ENCODE results near the gene CALML5. TPM values are rescaled to one million over a fixed set of nuclear protein-coding genes. Genes with fewer than 3 reads are reported as not detected.

CALML5 gene, protein sequence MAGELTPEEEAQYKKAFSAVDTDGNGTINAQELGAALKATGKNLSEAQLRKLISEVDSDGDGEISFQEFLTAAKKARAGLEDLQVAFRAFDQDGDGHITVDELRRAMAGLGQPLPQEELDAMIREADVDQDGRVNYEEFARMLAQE
- total RNA-seq = not detected

DNA sequence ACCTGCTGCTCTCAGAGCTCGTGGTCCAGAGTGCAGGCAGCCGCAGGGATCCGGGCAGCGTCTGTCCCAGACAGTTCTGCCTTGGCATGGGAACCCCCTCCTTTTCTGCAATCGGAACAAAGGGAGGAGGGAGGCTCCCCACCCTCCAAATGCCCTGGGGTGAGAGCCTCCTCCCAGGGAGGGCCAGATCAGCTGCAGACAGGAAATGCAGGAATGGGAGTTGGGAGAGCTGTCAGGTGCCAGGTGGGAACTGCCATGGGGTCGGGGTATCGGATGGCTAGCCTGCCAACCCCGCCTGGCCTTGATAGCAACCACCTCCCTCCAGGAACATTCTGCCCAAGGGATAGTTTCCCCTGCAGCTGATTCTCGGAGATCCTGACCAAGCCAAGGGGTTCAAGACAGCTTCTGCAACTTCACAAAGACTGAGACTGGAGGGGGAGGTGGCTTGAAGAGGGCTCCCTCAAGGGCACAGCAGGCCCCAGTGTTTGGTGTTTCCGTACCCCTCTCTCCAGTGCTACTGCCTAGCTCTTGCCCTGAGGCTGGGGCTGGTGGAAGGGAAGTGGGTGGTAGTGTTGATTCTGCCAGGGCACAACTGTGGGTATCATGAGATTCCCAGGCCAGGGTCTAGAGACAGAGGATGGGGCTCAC, at the start of gene CALML5:
TSS of gene CALML5 (minus strand) at position 78 of the 648 bp plus-strand sequence. CDS start 132 bp downstream, outside the sequence.
- peak; percentile 25 for DNase-seq (ENCODE audit: low spot score)
- intact Hi-C loops (cut with DNase I) = no loop called here

DNA sequence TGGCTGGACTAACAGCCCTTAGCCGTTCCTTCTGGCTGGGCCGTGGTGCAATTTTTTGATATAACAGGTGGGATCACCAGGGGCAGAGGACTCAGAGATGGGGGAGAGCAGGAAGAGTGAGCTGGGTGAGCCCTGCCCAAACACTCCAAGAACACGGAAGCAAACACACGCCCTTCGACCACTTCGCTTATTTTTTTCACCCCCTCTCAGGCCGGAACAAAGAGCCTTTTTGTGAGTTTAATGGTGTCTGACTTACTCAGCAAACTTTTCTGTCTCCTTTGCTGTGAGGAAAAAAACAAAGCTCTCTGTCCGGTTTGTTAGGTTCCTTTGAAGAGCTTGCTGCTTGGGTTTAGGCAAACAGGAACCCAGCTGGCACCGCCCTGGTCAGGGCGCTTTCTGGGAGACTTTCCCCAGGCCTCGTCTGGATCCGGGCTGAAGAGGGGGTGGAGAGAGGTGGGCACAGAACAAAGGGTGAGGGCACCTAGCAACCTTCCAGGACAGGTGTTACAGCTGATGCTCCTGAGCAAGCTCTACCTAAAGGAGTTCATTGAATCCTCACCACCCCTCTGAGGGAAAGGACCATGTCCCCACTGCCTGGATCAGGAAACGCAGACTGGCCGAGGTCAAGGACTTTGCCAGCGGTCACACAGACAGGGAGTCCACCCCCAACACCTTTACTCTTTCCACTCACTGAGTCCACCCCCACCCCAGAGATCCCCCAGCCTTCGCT, 48.7 kb upstream of the CALML5 start:
- peak; percentile 35 for ATAC-seq

More for the DNA sequence above, at the start of gene CALML5:
- ATAC-seq = no peak

DNA sequence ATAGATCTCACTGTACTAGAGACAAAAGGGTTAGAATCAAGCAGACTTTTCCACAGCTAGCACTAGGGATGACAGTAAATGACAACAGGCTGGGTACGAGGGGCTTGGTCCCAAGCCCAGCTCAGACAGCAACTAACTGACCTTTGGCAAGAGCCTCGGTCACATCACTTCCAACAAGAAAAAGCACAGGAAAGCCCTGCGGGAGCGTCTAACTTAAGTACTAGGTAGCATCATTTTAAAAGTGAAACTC, 48.2 kb upstream of the CALML5 start:
- intact Hi-C loops (cut with DNase I) = no loop called here
- DNase-seq (ENCODE audit: low spot score) (peak; percentile 48), ATAC-seq (no peak)

More for the DNA sequence above, 48.7 kb upstream of the CALML5 start:
- intact Hi-C loops (cut with DNase I) = no loop called here
- DNase-seq (ENCODE audit: low spot score) = peak; percentile 61

DNA sequence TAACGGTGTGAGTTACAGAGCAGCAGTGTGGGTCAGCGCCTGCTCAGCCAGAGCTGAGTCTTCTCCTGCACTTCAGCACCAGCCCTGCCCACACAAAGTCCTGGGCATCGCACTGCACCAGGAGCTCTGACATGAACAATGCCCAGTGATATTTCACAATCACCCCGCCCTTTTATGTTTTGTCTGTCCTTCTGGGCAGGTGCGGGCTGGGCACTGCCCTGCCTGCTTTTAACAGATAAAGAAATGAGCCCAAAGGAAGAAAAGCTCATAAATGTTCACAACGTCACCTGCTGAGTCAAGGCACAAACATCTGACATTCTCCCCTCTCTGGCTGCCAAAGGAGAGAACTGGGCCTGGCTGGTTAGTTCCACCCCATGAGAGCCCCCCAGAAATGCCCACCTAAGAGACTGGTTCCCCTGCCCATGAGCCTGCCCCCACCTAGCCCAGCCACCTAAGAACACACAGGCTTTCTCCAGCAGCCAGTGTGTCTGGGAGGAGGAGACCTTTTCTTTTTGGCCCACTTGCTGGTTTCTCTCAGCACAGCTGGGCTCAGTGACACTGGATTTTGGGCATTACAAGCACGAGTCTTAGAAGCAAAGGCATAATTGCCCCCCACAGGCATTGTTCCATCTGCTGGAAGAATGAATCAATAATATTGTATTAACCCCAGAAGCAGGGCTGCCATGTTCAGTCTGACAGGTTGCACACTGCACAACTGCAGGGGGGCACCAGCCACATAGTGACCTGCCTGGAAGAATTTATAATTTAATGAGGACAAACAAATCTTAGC, 47.7 kb upstream of the CALML5 start:
- peak; percentile 52 for DNase-seq (ENCODE audit: low spot score)
- ATAC-seq = no peak
- intact Hi-C loops (cut with DNase I) = no loop called here

DNA sequence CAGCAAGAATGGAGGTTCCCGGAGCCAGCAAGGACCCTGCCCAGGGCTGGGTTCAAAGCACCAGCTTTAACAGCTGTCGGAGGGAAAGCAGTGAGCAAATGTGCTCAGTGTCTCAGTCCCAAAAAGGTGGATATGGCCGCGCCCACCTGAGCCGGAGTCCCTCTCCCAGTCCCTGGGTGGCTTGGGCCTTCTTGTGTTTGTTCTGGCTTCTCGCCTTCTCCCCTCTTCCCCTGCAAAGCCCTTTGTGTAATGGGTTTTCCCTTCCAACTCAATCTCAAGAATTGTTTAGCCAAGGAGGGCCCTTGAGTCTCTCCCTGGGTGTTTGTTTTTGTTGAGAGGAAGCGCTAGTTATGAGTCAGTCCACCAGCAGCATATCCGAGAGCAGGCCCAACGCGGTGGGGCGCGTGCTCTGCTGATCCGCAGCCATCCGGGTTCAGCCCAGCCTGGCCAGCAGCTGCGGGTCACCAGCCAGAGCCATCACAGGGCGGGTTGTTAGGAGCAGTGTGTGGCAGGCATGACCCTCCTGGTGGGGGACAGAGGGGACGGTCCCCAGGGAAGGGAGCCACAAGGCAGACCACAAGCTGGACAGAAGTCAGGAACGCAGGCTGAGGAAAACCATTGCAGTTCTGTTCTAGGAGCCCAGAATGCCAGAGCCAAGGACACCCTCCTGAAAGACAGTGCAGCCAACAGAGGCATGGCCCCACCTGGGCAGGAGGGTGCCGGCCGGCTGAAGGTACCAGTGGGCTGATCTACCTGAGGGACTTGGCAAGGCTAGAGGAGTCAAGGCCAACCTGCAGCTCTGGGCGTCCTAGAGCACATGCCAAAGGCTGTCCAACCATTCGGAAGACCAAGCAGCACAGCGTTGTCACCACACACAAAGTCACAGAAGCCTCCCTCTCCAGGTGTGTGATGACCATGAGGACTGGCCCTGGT, 46.7 kb upstream of the CALML5 start:
- intact Hi-C loops (cut with DNase I) = no loop called here
- DNase-seq (ENCODE audit: low spot score) (peak; percentile 76), ATAC-seq (peak; percentile 87)

DNA sequence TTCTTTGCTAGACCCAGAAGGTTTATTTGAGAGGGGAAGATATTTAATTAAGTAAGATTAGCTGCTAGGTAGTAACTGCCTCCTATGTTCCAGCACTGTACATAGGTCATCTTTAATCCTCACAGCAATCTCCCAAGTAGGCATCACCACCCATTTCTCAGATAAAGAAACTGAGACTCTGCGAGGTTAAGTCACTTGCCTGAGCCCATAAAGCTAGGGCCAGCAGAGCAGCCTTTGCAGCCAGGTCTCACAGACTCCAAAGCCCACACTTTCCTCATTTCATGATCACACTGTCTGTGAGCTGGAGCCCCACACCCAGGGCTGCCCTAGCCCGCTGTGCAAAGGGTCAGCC, 46.0 kb upstream of the CALML5 start:
- intact Hi-C loops (cut with DNase I) = no loop called here
- DNase-seq (ENCODE audit: low spot score) (no peak), ATAC-seq (peak; percentile 25)

DNA sequence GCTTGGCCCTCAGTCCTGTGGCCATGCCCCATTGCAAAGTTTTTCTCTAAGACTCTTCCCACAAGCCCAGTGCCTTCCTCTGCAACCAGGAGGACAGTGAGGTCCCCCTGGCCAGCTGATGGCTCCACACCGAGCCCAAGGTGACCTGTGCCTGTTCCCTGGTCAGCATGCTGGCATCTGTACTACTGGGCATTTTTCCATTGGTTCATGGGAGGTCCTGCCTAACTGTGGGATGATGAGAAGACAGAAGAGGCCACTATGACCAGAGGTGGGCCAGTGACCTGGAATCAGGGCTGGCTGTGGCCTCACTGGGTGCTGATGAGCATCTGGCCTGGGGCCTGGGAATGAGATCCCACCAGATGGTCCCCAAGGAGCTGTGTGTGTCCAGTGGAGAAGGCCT, 45.6 kb upstream of the CALML5 start:
- intact Hi-C loops (cut with DNase I) = no loop called here
- ATAC-seq (no peak), DNase-seq (ENCODE audit: low spot score) (peak; percentile 50)

DNA sequence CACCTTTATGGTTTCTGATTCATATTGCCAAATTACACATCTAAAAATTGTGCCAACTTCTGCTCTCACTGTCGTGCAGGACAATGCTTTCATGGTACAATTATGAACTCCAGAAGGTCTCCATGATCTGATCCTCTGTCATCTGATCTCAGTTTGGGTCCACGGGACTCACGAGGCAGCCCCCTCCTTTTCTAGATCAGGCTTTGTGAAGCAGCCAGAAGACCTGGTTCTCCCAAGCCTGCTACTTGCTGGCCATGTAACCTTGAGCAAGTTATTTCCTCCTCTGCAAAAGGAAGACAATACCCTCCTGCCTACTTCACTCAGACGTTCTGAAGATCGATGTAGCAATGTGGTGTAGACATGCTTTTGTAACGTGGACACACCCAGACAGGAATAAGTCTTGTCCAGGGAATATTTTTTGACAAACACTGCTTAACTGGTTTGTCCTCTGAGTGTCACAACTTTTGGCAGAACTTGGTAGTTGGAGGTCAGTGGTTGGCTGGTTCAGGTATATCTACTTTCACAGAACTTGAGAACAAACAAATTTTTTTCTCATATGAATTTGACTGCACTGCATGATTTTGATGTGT, 44.9 kb upstream of the CALML5 start:
- no peak for ATAC-seq
- intact Hi-C loops (cut with DNase I) = no loop called here
- no peak for DNase-seq (ENCODE audit: low spot score)

DNA sequence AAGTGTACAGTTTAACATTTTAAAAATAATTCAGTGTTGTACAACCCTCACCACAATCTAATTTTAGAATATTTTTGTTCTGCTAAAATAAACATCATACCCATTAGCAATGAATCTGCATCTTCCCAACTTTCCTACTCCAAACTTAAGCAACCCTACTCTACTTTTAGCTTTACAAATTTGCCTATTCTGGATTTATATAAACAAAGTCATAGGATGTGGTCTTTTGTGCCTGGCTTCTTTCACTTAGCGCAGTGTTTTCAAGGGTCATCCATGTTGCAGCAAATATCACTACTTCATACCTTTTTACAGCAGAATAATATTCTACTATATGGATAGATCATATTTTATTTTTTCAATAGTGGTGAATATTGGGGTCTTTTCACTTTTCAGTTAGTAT, 44.3 kb upstream of the CALML5 start:
- no peak for ATAC-seq
- intact Hi-C loops (cut with DNase I) = no loop called here

DNA sequence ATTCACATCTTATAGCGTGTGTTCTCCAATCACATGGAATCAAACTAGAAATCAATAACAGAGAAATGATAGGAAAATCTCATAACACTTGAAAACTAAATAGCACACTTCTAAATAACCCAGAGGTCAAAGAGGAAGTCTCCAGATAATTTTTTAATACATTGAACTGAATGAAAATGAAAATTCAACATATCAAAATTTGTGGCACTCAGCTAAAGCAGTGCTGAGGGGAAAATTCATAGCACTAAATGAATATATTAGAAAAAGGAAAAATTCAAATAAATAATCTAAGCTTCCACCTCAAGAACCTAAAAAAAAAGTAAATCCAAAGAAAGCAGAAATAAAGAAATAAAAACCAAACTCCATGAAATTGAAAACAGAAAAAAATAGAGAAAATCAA, 42.7 kb upstream of the CALML5 start:
- intact Hi-C loops (cut with DNase I) = no loop called here
- ATAC-seq (no peak), DNase-seq (ENCODE audit: low spot score) (no peak)

More for the DNA sequence above, 44.3 kb upstream of the CALML5 start:
- no peak for DNase-seq (ENCODE audit: low spot score)

DNA sequence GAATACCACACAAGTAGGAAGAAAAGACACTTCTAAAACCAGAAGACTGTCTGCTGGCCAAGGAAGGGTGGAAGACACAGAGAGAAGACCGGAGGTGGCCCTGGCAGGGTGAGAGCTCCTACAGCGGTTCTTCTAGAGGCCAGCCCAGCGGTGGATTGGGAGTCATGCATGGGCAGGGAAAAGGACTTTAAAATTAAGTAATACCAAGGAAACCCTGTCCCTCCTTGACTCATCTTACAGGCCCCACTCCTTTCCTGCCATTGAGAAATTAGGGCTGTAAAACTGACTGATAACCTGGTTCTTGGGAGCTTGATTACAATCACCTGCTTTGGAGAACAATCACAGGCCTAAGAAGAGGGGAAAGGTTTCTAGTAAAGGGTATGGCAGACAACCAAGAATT, 41.5 kb upstream of the CALML5 start:
- intact Hi-C loops (cut with DNase I) = no loop called here
- ATAC-seq = no peak
- no peak for DNase-seq (ENCODE audit: low spot score)

DNA sequence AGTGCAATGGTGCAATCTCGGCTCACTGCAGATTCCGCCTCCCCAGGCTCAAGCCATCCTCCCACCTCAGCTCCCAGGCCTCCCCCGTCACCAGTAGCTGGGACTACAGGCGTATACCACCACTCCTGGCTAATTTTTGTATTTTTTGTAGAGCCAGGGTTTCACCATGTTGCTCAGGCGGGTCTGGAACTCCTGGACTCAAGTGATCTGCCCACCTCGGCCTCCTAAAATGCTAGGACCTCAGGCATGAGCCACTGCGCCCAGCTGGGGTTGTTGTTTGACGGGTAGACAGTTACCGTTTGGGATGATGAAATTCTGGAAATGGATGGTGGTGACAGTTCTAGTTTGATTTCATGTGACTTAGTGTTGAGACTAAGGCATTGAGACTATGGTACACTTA, 40.7 kb upstream of the CALML5 start:
- DNase-seq (ENCODE audit: low spot score) (no peak), ATAC-seq (no peak)
- intact Hi-C loops (cut with DNase I) = no loop called here

DNA sequence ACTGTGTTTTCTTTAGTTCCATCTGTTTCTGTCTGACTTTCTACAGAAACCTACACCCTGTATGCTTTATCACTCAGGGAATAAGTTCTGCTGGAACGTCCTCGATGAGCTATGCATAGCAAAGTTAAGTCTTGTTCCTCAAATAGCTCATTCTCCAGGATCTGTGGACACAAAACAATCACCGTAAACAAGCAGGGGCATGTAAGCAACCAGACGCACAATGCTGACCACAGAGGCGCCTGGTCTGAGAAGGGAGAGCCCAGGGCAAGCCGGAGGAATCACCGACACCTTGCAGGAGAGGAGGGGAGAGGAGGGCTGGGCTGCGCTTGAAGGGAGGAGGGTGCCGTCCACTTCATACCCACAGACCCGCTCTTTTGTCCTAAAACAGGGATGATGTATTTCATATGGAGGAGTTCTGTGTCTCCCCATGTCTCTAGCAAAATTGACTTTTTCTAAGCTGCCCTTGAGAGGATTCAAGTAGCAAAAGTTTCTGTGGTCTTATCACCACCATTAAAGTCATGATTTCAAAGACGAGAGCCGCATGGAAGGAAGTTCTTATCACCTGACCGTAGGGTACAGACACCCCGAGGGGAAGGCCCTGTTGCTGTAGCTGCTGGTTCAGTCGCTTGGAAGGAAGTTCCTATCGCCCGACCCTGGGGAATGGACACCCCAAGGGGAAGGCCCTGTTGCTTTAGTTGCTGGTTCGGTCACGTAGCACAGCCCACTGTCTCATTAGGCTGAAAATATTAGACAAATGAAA, 39.7 kb upstream of the CALML5 start:
- DNase-seq (ENCODE audit: low spot score) = peak; percentile 54
- ATAC-seq = no peak
- intact Hi-C loops (cut with DNase I) = no loop called here

DNA sequence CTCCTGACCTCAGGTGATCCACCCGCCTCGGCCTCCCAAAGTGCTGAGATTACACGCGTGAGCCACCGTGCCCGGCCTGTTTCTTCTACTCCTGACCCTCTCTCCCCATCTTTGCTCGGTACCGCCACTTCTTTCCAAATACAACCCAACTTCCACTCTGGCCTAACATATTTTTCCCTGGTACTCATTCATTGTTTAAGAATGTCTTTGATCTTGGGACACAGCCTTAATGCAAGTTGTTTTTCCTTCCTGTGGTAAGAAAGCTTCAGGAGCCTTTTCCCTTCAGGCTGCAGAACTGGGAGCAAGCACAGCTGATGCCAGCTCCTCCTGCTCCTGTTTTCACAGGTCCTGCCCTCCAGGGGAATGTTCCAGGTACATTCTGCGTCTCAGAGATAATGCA, 39.1 kb upstream of the CALML5 start:
- ATAC-seq (no peak), DNase-seq (ENCODE audit: low spot score) (no peak)
- intact Hi-C loops (cut with DNase I) = no loop called here

DNA sequence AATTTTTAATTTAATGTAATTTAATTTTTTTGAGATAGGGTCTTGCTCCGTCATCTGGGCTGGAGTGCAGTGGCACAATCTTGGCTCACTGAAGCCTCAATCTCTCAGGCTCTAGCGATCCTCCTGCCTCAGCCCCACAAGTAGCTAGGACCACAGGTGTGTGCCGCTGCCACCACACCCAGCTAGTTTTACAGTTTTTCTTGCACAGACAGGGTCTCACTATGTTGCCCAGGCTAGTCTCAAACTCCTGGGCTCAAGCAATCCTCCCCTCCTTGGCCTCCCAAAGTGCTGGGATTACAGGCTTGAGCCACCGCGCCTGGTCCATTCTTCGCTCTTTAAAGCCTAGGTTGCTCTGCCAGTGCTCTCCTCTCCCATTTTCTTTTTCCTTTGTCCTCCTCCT, 38.3 kb upstream of the CALML5 start:
- DNase-seq (ENCODE audit: low spot score) (no peak), ATAC-seq (no peak)
- intact Hi-C loops (cut with DNase I) = no loop called here

DNA sequence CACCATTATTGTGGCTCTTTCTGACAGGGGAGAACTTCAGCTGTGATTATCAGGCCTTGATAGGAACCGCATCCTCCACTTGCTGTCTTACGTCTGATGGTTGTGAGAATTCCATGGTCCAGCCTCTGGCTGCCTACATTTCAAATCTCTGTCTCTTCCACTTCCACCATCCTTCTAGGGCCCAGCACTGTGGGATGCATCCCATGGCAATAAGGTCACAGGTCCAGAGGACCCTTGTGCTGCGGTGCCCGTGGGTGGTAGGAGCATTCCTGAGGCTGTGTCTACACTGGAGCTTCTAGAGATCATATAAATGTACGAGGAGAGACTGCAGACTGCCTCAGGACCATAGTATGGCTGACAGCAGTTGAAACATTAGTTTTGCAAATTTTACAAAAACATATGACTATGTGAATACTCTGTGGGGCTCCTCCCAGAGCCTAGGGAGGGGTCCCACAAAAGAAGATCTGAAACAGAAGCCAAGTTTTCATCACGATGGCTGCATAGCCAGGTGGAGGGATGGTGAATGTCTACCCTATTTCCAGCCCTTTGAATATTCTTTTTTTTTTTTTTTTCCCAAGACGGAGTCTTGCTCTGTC, 37.2 kb upstream of the CALML5 start:
- no peak for DNase-seq (ENCODE audit: low spot score)

More for the DNA sequence above, 37.2 kb upstream of the CALML5 start:
- intact Hi-C loops (cut with DNase I) = no loop called here
- ATAC-seq = no peak

All from sciatic nerve (tissue), 2 donors.